Hepatocyte (in vitro differentiated cells): ENCODE measurements around the gene DEDD2. TPM values are rescaled to one million over a fixed set of nuclear protein-coding genes. Genes with fewer than 3 reads are reported as not detected.

ENCODE experiments used
- DNase-seq: peaks from one replicate; pipeline ENCODE4 v3.0.0-alpha.2; 2016; ENCODE audit warnings: low spot score
- H2AFZ ChIP-seq: fragments of 200-600 bp; sonication (generic); 2 replicates; pipeline ENCODE4 v1.6.0; 2016; ENCODE audit warnings: antibody characterized with exemption, mild to moderate bottlenecking
- H3K27ac ChIP-seq: fragments of 200-600 bp; sonication (generic); 2 replicates; pipeline ENCODE4 v1.5.1; 2016; ENCODE audit warnings: mild to moderate bottlenecking
- H3K27me3 ChIP-seq: fragments of 200-600 bp; sonication (generic); 2 replicates; pipeline ENCODE4 v1.6.1; 2016
- H3K36me3 ChIP-seq: fragments of 200-600 bp; sonication (generic); replicated peaks from 2 replicates; pipeline ENCODE4 v1.5.1; 2016; ENCODE audit warnings: low read depth; ENCODE audit not compliant: insufficient read depth
- H3K4me1 ChIP-seq: fragments of 200-600 bp; sonication (generic); 2 replicates; pipeline ENCODE4 v1.5.1; 2016; ENCODE audit warnings: mild to moderate bottlenecking, moderate library complexity; ENCODE audit not compliant: insufficient read depth
- H3K4me2 ChIP-seq: fragments of 200-600 bp; sonication (generic); 2 replicates; pipeline ENCODE4 v1.6.0; 2016
- H3K4me3 ChIP-seq: fragments of 200-600 bp; sonication (generic); 2 replicates; pipeline ENCODE4 v1.5.1; 2016; ENCODE audit warnings: mild to moderate bottlenecking
- H3K79me2 ChIP-seq: fragments of 200-600 bp; sonication (generic); 2 replicates; pipeline ENCODE4 v1.6.0; 2017; ENCODE audit warnings: mild to moderate bottlenecking
- H3K9me2 ChIP-seq: fragments of 200-600 bp; sonication (generic); replicated peaks from 2 replicates; pipeline ENCODE4 v1.6.0; 2017; ENCODE audit warnings: mild to moderate bottlenecking; ENCODE audit not compliant: insufficient read depth
- H3K9me3 ChIP-seq: fragments of 200-600 bp; sonication (generic); 2 replicates; pipeline ENCODE4 v1.5.1; 2016; ENCODE audit warnings: low read depth, mild to moderate bottlenecking
- H4K20me1 ChIP-seq: fragments of 200-600 bp; sonication (generic); 2 replicates; pipeline ENCODE4 v1.6.0; 2016; ENCODE audit warnings: mild to moderate bottlenecking; ENCODE audit not compliant: insufficient read depth, poor library complexity, severe bottlenecking
- EZH2 ChIP-seq: fragments of 200-600 bp; sonication (generic); IDR thresholded peaks from 2 replicates; pipeline ENCODE4 v1.6.1; 2016; ENCODE audit warnings: antibody characterized with exemption, mild to moderate bottlenecking, borderline replicate concordance
- EZH2phosphoT487 ChIP-seq: fragments of 200-600 bp; sonication (generic); IDR thresholded peaks from one replicate; pipeline ENCODE4 v1.6.1; 2018; ENCODE audit warnings: antibody characterized with exemption, mild to moderate bottlenecking, low read depth, moderate library complexity; ENCODE audit not compliant: unreplicated experiment, severe bottlenecking
- WGBS: methylation state at CpG from one replicate; pipeline ENCODE4 v1.1.6; 2016; ENCODE audit warnings: low lambda C conversion rate; ENCODE audit errors: missing lambda C conversion rate; 5-methylcytosine and 5-hydroxymethylcytosine counted together
- polyA plus RNA-seq: library from polyadenylated mRNA; unstranded; fragments of >200 nt; fragmentation: Nextera tagmentation; extraction: Ambion mirVana; gene quantifications from 2 replicates; pipeline ENCODE4 v1.2.1, GENCODE V29; 2016
- total RNA-seq: library from RNA; depleted of rRNA; stranded (reverse); fragments of >200 nt; gene quantifications from 2 replicates; pipeline ENCODE4 v1.2.3, GENCODE V29; 2014
- TF ChIP-seq, protein P1 (sequence below): fragments of 200-600 bp; sonication (generic); IDR thresholded peaks from 2 replicates; pipeline ENCODE4 v1.5.1; 2016; ENCODE audit warnings: antibody characterized with exemption, mild to moderate bottlenecking; ENCODE audit not compliant: poor library complexity

DEDD2 gene
- total and polyA plus RNA-seq, 2 experiments from 2014 or later: 34.2 to 37.8 TPM

DNA sequence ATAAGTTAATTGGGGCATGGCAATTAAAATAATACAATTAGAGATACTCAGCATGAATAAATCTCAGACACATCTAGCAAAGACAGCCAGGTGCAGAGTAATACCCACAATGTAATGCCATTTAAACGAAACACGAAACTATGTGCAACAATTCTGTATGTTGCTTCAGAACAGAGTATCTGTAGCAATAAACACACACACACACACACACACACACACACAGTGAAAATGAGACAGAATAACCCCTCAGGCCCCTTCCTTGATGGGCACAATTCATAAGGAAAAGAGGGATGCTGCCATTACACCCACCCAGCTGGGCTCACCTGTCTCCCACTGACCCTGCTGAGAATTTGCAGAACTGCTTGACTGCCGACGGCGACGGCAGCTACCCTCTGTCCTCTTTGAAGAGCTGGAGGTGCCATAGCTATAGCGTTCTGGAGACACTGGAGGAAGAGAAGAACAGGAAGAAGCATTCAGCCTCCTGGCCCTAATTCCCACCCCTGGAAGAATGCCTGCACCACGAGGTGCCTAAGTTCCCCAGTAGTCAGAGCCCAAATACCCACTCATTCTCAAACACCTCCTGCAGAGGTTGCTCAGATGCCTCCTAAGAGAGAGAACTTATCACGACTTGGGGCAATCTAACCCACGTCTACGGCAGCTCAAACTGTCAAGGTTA lies 2.5 kb downstream of the DEDD2 start:
- peak overlapping the region; percentile 93 for H3K4me2 ChIP-seq
- H3K27me3 ChIP-seq: no peaks in the 10 kb centered on the region
- H3K36me3 ChIP-seq: no peaks in the 10 kb centered on the region
- H3K27ac ChIP-seq: no peak overlapping the region
- H3K4me3 ChIP-seq: no peak overlapping the region
- H3K79me2 ChIP-seq: peaks cover 87% of the 10 kb centered on the region
- TF ChIP-seq EZH2 (no peak), EZH2phosphoT487 (no peak)
- TF ChIP-seq, protein P1, sequence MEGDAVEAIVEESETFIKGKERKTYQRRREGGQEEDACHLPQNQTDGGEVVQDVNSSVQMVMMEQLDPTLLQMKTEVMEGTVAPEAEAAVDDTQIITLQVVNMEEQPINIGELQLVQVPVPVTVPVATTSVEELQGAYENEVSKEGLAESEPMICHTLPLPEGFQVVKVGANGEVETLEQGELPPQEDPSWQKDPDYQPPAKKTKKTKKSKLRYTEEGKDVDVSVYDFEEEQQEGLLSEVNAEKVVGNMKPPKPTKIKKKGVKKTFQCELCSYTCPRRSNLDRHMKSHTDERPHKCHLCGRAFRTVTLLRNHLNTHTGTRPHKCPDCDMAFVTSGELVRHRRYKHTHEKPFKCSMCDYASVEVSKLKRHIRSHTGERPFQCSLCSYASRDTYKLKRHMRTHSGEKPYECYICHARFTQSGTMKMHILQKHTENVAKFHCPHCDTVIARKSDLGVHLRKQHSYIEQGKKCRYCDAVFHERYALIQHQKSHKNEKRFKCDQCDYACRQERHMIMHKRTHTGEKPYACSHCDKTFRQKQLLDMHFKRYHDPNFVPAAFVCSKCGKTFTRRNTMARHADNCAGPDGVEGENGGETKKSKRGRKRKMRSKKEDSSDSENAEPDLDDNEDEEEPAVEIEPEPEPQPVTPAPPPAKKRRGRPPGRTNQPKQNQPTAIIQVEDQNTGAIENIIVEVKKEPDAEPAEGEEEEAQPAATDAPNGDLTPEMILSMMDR: no peak
- DNase-seq: no peak
- H3K9me2 ChIP-seq: no peaks in the 10 kb centered on the region
- 87% methylated on average over 11 of the region's 11 CpGs for WGBS
- peaks cover 48% of the 10 kb centered on the region for H4K20me1 ChIP-seq
- H3K9me3 ChIP-seq: no peaks in the 10 kb centered on the region
- no peak overlapping the region for H2AFZ ChIP-seq
- H3K4me1 ChIP-seq: peaks cover 11% of the 10 kb centered on the region

DNA sequence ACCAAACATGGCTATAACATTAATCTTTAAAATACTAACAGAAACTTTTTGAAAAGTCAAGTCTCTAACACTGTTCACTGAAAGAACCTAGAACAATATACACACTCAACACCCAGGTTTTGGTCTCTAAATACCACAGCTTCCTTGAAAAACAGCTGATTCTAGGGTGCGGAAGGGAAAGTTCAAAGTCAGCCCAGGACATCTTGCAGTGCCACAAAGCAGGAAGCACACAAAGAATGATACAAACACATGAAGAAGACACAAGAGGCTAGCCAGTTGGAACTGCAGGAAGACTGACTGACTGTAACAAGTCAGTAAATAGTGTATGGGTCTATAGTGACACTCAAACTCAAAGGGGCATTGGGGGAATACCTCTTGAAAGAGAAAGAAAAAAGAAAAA lies 4.6 kb downstream of the DEDD2 start:
- H2AFZ ChIP-seq: no peak overlapping the region
- H3K4me3 ChIP-seq: no peak overlapping the region
- no peak for TF ChIP-seq EZH2
- TF ChIP-seq EZH2phosphoT487: no peak
- TF ChIP-seq, protein P1: no peak
- H3K9me2 ChIP-seq: no peaks in the 10 kb centered on the region
- H3K4me1 ChIP-seq: peaks cover 7% of the 10 kb centered on the region
- H4K20me1 ChIP-seq: peaks cover 59% of the 10 kb centered on the region
- no peak overlapping the region for H3K4me2 ChIP-seq
- 87% methylated on average over 1 of the region's 1 CpG for WGBS
- DNase-seq: no peak
- H3K79me2 ChIP-seq: peaks cover 85% of the 10 kb centered on the region
- no peaks in the 10 kb centered on the region for H3K9me3 ChIP-seq
- H3K27ac ChIP-seq: no peak overlapping the region
- no peaks in the 10 kb centered on the region for H3K27me3 ChIP-seq
- H3K36me3 ChIP-seq: no peaks in the 10 kb centered on the region

DNA sequence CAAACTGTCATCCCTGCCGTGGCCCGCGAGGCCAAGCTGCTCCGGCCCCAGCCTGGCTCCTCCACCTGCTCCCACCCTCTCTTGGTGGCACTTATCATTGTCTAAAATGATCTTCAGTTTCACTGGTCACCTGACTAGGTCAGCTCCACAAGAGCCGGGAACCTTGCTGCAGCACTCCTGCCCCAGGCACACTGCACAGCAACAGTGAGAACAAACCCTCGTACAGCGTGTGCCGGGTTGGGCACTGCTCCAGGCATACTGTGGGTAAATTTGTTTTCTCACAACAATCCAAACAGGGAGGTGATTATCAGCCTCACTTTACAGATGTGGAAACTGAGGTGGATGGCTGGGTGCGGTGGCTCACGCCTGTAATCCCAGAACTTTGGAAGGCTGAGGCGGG lies 8.9 kb downstream of the DEDD2 start:
- peaks cover 42% of the 10 kb centered on the region for H4K20me1 ChIP-seq
- H3K4me2 ChIP-seq: no peak overlapping the region
- no peak overlapping the region for H3K27ac ChIP-seq
- H3K4me3 ChIP-seq: no peak overlapping the region
- no peak for DNase-seq
- WGBS: 97% methylated on average over 11 of the region's 11 CpGs
- no peaks in the 10 kb centered on the region for H3K4me1 ChIP-seq
- H2AFZ ChIP-seq: no peak overlapping the region
- H3K9me2 ChIP-seq: no peaks in the 10 kb centered on the region
- H3K9me3 ChIP-seq: no peaks in the 10 kb centered on the region
- no peaks in the 10 kb centered on the region for H3K36me3 ChIP-seq
- no peak for TF ChIP-seq EZH2
- no peak for TF ChIP-seq EZH2phosphoT487
- TF ChIP-seq, protein P1: no peak
- no peaks in the 10 kb centered on the region for H3K27me3 ChIP-seq
- peaks cover 48% of the 10 kb centered on the region for H3K79me2 ChIP-seq

DNA sequence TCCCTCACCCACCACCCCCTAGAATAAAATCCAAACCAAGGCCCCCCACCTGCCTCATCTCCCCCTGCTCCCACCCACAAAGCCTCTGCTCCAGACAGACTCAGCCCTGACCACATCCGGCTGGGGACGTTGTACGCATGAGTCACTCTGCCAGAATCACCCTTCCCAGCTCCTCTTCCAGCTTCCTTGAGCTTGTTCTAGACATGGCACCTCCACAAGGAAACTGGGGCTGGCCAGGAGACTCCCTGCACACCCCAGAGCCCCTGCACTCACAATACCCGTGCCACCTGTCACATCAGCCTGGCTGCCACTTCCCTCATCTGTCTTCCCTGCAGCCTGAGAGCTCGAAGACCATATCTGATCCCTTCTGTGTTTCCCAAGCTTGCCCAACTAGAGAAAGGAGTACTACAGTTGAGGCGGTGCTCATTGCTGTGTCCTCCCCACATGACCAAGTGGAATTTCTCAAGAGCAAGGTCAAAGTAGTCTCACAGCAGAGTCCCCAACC lies 9.7 kb downstream of the DEDD2 start:
- H3K27me3 ChIP-seq: no peaks in the 10 kb centered on the region
- peaks cover 42% of the 10 kb centered on the region for H4K20me1 ChIP-seq
- H3K4me2 ChIP-seq: no peak overlapping the region
- H3K4me1 ChIP-seq: no peaks in the 10 kb centered on the region
- no peaks in the 10 kb centered on the region for H3K9me3 ChIP-seq
- H3K9me2 ChIP-seq: no peaks in the 10 kb centered on the region
- peaks cover 40% of the 10 kb centered on the region for H3K79me2 ChIP-seq
- H3K4me3 ChIP-seq: no peak overlapping the region
- TF ChIP-seq EZH2 (no peak), EZH2phosphoT487 (no peak)
- TF ChIP-seq, protein P1: no peak
- no peak overlapping the region for H3K27ac ChIP-seq
- H3K36me3 ChIP-seq: no peaks in the 10 kb centered on the region
- H2AFZ ChIP-seq: no peak overlapping the region
- 84% methylated on average over 6 of the region's 6 CpGs for WGBS
- DNase-seq: no peak
